ENCODE results near the gene FMO3. TPM values are rescaled to one million over a fixed set of nuclear protein-coding genes. Genes with fewer than 3 reads are reported as not detected.

Gene FMO3
- total RNA-seq, 1 experiment from 2014 or later = not detected

- DNase-seq (ENCODE audit: low spot score) = no peak
Measured at GRCh38 chr1:171116676-171117075, 26.0 kb downstream of the FMO3 start.

DNA sequence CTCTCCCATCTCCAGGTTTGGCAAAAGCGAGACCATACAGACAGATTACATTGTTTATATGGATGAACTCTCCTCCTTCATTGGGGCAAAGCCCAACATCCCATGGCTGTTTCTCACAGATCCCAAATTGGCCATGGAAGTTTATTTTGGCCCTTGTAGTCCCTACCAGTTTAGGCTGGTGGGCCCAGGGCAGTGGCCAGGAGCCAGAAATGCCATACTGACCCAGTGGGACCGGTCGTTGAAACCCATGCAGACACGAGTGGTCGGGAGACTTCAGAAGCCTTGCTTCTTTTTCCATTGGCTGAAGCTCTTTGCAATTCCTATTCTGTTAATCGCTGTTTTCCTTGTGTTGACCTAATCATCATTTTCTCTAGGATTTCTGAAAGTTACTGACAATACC, 26.4 kb downstream of the FMO3 start:
- no peak for DNase-seq (ENCODE audit: low spot score)

- DNase-seq (ENCODE audit: low spot score) = no peak
Measured at GRCh38 chr1:171119648-171120047, 28.9 kb downstream of the FMO3 start.

DNA sequence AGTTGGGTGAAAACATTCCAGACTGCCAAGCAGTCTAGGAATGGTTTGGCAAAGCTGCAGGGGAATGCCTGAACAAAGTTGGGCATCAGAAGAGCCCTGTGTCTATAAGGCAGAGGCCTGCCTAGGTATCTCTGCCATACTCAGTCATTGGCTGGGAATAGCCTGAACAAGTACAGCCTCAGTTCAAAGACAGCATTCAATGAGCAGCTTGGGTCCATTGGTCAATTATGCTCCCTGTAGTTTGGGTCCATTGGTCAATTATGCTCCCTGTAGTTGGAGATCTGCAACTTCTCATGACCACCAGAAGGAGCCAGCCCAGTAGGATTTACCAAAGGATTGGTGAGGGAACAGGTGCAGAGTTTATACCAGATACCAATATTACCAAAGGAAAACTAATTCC, 31.6 kb downstream of the FMO3 start:
- DNase-seq (ENCODE audit: low spot score) = no peak

DNA sequence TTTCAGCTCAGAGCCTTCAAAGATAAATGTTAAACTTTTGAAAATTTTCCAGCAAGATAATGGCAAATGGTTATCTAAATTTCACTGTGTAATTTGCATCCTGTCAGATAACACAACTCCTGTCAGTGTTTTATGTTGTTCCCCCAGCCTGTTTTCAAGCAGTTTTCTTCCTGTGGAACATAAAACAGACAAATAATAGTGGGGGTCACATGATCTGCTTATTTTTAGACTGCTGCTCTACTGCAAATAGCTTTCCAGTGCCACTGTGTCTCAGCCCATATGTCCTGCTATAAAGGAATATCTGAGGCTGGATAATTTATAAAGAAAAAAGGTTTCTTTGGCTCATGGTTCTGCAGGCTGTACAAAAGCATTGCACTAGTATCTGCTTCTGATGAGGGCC, 32.2 kb downstream of the FMO3 start:
- DNase-seq (ENCODE audit: low spot score) = no peak

GRCh38 chr1:171126504-171126903, 35.8 kb downstream of the FMO3 start:
- DNase-seq (ENCODE audit: low spot score) = no peak

- no peak for DNase-seq (ENCODE audit: low spot score)
Measured at GRCh38 chr1:171127099-171127498, 36.4 kb downstream of the FMO3 start.

- DNase-seq (ENCODE audit: low spot score) = no peak
Measured at GRCh38 chr1:171127501-171127900, 36.8 kb downstream of the FMO3 start.

- no peak for DNase-seq (ENCODE audit: low spot score)
Measured at GRCh38 chr1:171128463-171128862, 37.8 kb downstream of the FMO3 start.

GRCh38 chr1:171134204-171134923, 43.7 kb downstream of the FMO3 start:
- DNase-seq (ENCODE audit: low spot score) = no peak

GRCh38 chr1:171137580-171137979, 46.9 kb downstream of the FMO3 start:
- no peak for DNase-seq (ENCODE audit: low spot score)

GRCh38 chr1:171138980-171139379, 48.3 kb downstream of the FMO3 start:
- no peak for DNase-seq (ENCODE audit: low spot score)

DNA sequence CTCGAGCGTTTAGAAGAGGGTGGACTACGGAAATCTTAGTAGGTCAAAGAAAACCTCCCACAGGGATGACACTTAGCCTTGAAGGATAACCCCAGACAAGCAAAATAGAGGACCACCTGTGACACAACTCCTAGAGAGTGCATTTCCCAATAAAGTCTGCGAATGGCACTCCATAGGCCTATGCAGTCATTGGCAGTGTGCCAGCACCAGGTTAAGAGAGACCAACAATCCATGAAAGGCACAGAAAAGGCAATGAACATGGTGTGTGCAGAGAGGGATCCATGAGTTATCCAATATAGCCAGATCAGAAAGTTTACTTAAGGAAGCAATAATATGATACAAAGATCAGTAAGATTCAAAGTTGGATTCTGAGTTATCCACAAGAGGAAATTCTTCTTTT, 49.2 kb downstream of the FMO3 start:
- no peak for DNase-seq (ENCODE audit: low spot score)

DNA sequence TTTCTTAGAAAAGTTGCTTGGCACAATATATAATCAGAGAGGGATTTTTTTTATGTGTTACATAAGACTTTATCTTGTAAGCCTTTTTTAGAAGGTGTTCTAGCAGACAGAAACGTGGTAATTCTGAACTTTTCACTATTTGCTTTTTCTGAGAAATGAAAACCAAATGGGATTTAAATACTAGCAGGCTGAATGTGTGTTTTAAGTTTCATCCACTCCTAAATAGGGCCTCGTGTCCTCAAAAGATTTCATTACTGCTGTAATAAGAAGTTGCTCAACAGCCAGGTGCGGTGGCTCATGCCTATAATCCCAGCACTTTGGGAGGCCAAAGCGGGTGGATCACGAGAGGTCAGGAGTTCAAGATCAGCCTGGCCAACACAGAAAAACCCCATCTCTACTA, 49.7 kb downstream of the FMO3 start:
- DNase-seq (ENCODE audit: low spot score) = no peak

GRCh38 chr1:171140956-171141687, 50.4 kb downstream of the FMO3 start:
- no peak for DNase-seq (ENCODE audit: low spot score)

GRCh38 chr1:171141688-171142415, 51.1 kb downstream of the FMO3 start:
- DNase-seq (ENCODE audit: low spot score) = no peak

DNA sequence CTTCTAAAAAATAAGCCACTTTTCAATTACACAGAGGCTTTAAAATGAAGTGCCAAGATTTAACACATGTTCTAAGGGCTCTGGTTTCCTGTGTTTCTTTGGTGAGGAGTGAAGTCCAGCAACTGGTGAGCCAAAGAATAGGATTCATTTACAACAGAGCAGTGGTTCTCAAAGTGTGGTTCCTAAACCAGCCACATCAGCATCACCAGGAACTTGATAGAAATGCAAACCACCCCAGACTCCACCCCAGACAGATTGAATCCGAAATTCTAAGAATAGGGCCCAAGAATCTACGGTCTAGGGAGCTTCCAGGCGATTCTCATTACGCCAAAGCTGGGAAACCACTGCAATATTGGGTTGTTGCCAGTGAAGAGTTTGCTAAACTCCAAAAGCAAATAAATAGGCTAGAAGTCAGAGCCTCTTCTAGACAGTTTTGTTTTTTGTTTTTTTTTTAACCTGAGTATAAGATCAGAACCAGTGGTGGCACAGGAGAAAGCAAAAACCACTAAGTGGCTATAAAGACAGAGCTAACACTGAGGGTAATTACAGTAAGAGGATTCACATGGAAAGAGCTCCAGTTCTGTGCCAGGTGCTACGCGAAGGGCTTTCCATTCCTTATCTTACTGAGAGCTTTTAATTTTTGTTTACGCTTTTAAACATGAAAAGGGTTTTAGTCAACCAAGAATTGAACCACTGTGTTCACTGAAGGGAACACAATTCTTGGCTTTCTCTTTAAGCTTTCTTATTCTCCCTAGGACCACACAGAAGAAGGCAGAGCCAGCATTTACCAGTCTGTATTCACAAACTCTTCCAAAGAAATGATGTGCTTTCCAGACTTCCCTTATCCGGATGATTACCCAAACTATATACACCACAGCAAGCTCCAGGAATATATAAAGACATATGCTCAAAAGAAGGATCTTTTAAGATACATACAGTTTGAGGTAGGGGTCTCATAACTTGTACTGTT, 52.0 kb downstream of the FMO3 start:
- DNase-seq (ENCODE audit: low spot score) = no peak

GRCh38 chr1:171150156-171150555, 59.5 kb downstream of the FMO3 start:
- DNase-seq (ENCODE audit: low spot score) = no peak

GRCh38 chr1:171152549-171152948, 61.8 kb downstream of the FMO3 start:
- no peak for DNase-seq (ENCODE audit: low spot score)

DNA sequence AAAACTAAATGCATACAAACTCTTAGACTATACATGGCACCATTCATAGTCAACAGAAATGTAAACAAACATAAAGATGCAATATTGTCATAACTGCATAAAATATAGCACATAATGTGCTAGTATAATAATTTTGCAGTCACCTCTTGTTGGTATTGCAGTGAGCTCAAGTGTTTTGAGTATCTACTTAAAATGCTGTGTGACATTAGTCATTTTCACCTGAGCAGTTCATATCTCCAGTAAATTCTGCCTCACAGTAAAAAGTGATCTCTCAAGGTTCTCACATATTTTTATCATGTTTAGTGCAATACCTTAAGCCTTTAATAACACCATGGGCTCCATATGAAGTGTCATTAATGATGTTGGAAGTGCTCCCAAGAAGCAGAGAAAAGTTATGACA, 64.8 kb downstream of the FMO3 start:
- DNase-seq (ENCODE audit: low spot score) = no peak

- DNase-seq (ENCODE audit: low spot score) = no peak
Measured at GRCh38 chr1:171158096-171158495, 67.4 kb downstream of the FMO3 start.
